IMR-90 (cell line): ENCODE results near the gene PTPN23. TPM values are rescaled to one million over a fixed set of nuclear protein-coding genes. Genes with fewer than 3 reads are reported as not detected.

Source experiments
- ATAC-seq: fragments of 200-7000 bp; cut with Tn5 transposase; 2 replicates; pipeline ENCODE4 v1.9.1; 2020; ENCODE audit warnings: low read depth, mild to moderate bottlenecking, moderate library complexity
- BruUV-seq: library from RNA; stranded (reverse); fragments of 400-500 nt; replicated peaks from 2 replicates; lab custom pipeline; 2021; lab: Mats Ljungman, UMichigan
- CTCF ChIA-PET: fragments of 300-600 bp; formaldehyde crosslinking; extraction: SDS; loops from one replicate; lab custom pipeline; 2021; ENCODE audit warnings: antibody characterized with exemption; lab: Yijun Ruan, JAX
- POLR2A ChIA-PET: fragments of 300-600 bp; sonication (Branson Sonifier 250); formaldehyde crosslinking; loops from one replicate; lab custom pipeline; 2022; ENCODE audit warnings: antibody characterized with exemption; ENCODE audit not compliant: unreplicated experiment; lab: Charles Lee
- DNase-seq: peaks from one replicate; pipeline ENCODE4 v3.0.0; 2013
- H2AFZ ChIP-seq: replicated peaks from 2 replicates; pipeline ENCODE3; 2013; ENCODE audit warnings: low read length, mild to moderate bottlenecking; ENCODE audit not compliant: poor library complexity
- H2AK5ac ChIP-seq: 2 replicates; pipeline ENCODE4 v1.6.1; 2013; ENCODE audit warnings: low read depth, low read length, inconsistent platforms
- H2AK9ac ChIP-seq: replicated peaks from 2 replicates; pipeline ENCODE3; 2013; ENCODE audit warnings: mild to moderate bottlenecking, low read depth, low read length, moderate library complexity; ENCODE audit not compliant: poor library complexity
- H2BK120ac ChIP-seq: 2 replicates; pipeline ENCODE4 v1.6.1; 2013; ENCODE audit warnings: low read depth, low read length, inconsistent platforms
- H2BK15ac ChIP-seq: 3 replicates; pipeline ENCODE4 v1.6.1; 2013; ENCODE audit warnings: low read depth, low read length, inconsistent platforms
- H2BK20ac ChIP-seq: 2 replicates; pipeline ENCODE4 v1.6.1; 2013; ENCODE audit warnings: low read depth, mild to moderate bottlenecking, inconsistent platforms, low read length, moderate library complexity
- H2BK5ac ChIP-seq: 2 replicates; pipeline ENCODE4 v1.6.1; 2013; ENCODE audit warnings: mild to moderate bottlenecking, low read depth, low read length, inconsistent platforms; ENCODE audit not compliant: poor library complexity, severe bottlenecking
- H3K14ac ChIP-seq: replicated peaks from 2 replicates; pipeline ENCODE4 v1.6.1; 2013; ENCODE audit warnings: low read depth, low read length, inconsistent platforms
- H3K18ac ChIP-seq: 2 replicates; pipeline ENCODE4 v1.6.1; 2013; ENCODE audit warnings: low read depth, low read length, control low read depth
- H3K23ac ChIP-seq: 2 replicates; pipeline ENCODE4 v1.6.1; 2013; ENCODE audit warnings: low read depth, low read length, inconsistent platforms
- H3K27ac ChIP-seq: 2 replicates; pipeline ENCODE4 v1.5.1; 2013; ENCODE audit warnings: mild to moderate bottlenecking, control low read depth, low read length; ENCODE audit not compliant: insufficient read depth
- H3K27me3 ChIP-seq: 2 replicates; pipeline ENCODE4 v1.6.1; 2013; ENCODE audit warnings: low read length; ENCODE audit not compliant: control insufficient read depth, insufficient read depth
- H3K36me3 ChIP-seq: 2 replicates; pipeline ENCODE4 v1.6.1; 2013; ENCODE audit warnings: low read length, mixed read lengths; ENCODE audit not compliant: control insufficient read depth, insufficient read depth
- H3K4ac ChIP-seq: 2 replicates; pipeline ENCODE4 v1.6.1; 2013; ENCODE audit warnings: low read depth, low read length, inconsistent platforms
- H3K4me1 ChIP-seq: 2 replicates; pipeline ENCODE4 v1.6.1; 2013; ENCODE audit warnings: low read length, mixed read lengths; ENCODE audit not compliant: control insufficient read depth, insufficient read depth
- H3K4me2 ChIP-seq: 2 replicates; pipeline ENCODE4 v1.6.1; 2013; ENCODE audit warnings: low read depth, mild to moderate bottlenecking, control low read depth, low read length, moderate library complexity
- H3K4me3 ChIP-seq: 2 replicates; pipeline ENCODE4 v1.5.1; 2013; ENCODE audit warnings: low read depth, mild to moderate bottlenecking, control low read depth, low read length, moderate library complexity; ENCODE audit not compliant: insufficient read depth
- H3K56ac ChIP-seq: 2 replicates; pipeline ENCODE4 v1.6.1; 2013; ENCODE audit warnings: low read length, inconsistent platforms; ENCODE audit not compliant: insufficient read depth; ENCODE audit errors: extremely low read depth
- H3K79me1 ChIP-seq, 2 experiments: 2 replicates each; pipeline ENCODE4 v1.6.1; 2013; ENCODE audit warnings: low read length in 2 of 2, inconsistent platforms in 1 of 2, low read depth in 1 of 2
- H3K9ac ChIP-seq: 2 replicates; pipeline ENCODE4 v1.6.1; 2013; ENCODE audit warnings: low read depth, low read length, control low read depth
- H3K9me1 ChIP-seq: 2 replicates; pipeline ENCODE4 v1.6.1; 2013; ENCODE audit warnings: low read length, inconsistent platforms; ENCODE audit not compliant: insufficient read depth
- H3K9me3 ChIP-seq: 2 replicates; pipeline ENCODE4 v1.6.1; 2013; ENCODE audit warnings: low read length; ENCODE audit not compliant: control insufficient read depth, insufficient read depth
- H4K20me1 ChIP-seq: 2 replicates; pipeline ENCODE4 v1.6.1; 2013; ENCODE audit warnings: low read length, inconsistent platforms; ENCODE audit not compliant: insufficient read depth
- H4K5ac ChIP-seq: 2 replicates; pipeline ENCODE4 v1.6.1; 2013; ENCODE audit warnings: mild to moderate bottlenecking, low read depth, low read length, control low read depth
- H4K8ac ChIP-seq, 2 experiments: 2 replicates each; pipeline ENCODE4 v1.6.1; 2013; ENCODE audit warnings: low read depth in 2 of 2, low read length in 2 of 2, control low read depth in 1 of 2, inconsistent platforms in 1 of 2
- H4K91ac ChIP-seq: 2 replicates; pipeline ENCODE4 v1.6.1; 2013; ENCODE audit warnings: low read depth, low read length, inconsistent platforms; ENCODE audit not compliant: insufficient read depth
- MAFK ChIP-seq: IDR thresholded peaks from 2 replicates; pipeline ENCODE4 v1.6.1; 2012; ENCODE audit warnings: low read depth, low read length, improper control_type of control experiment
- NFE2L2 ChIP-seq: fragments of 150-350 bp; IDR thresholded peaks from 2 replicates; pipeline ENCODE4 v1.6.1; 2016; ENCODE audit warnings: low read depth, mild to moderate bottlenecking, low read length
- RAD21 ChIP-seq: IDR thresholded peaks from 2 replicates; pipeline ENCODE4 v1.6.1; 2012; ENCODE audit warnings: low read length, improper control_type of control experiment
- WGBS, 2 experiments: methylation state at CpG; one replicate each; pipeline versions ENCODE4 v1.1.5 to v1.1.7; 2013; ENCODE audit warnings: missing lambda C conversion rate in 2 of 2; ENCODE audit not compliant: insufficient read length in 1 of 2; ENCODE audit errors: extremely low coverage in 2 of 2; 5-methylcytosine and 5-hydroxymethylcytosine counted together
- dilution Hi-C: fragments of 300-500 bp; cut with HindIII; formaldehyde crosslinking; loops from one replicate; pipeline ENCODE4 v1.14.3; 2018; ENCODE audit warnings: low sequenced_read_pairs; ENCODE audit not compliant: unreplicated experiment
- in situ Hi-C: fragments of 300-500 bp; cut with MboI; formaldehyde crosslinking; loops from 3 replicates; pipeline ENCODE4 v1.14.3; 2019; ENCODE audit warnings: low sequenced_read_pairs, inconsistent platforms, mixed read lengths
- intact Hi-C: fragments of 100-400 bp; cut with micrococcal nuclease; formaldehyde crosslinking; loops from 2 replicates; pipeline ENCODE4 v1.10.0; 2022
- polyA plus RNA-seq, 3 experiments: library from polyadenylated mRNA; depleted of rRNA; stranded (reverse); fragments of >200 nt; gene quantifications; 2 replicates each; pipeline ENCODE4 v1.2.3, GENCODE V29; 2012; ENCODE audit warnings: low replicate concordance in 1 of 3
- total RNA-seq: library from RNA; depleted of rRNA; stranded (reverse); fragments of >200 nt; gene quantifications from 2 replicates; pipeline ENCODE4 v1.2.3, GENCODE V29; 2012

The PTPN23 gene
- total and polyA plus RNA-seq, 2 of the 4 experiments (the other 2 are of a cell fraction) = 4.5 to 15.1 TPM

DNA sequence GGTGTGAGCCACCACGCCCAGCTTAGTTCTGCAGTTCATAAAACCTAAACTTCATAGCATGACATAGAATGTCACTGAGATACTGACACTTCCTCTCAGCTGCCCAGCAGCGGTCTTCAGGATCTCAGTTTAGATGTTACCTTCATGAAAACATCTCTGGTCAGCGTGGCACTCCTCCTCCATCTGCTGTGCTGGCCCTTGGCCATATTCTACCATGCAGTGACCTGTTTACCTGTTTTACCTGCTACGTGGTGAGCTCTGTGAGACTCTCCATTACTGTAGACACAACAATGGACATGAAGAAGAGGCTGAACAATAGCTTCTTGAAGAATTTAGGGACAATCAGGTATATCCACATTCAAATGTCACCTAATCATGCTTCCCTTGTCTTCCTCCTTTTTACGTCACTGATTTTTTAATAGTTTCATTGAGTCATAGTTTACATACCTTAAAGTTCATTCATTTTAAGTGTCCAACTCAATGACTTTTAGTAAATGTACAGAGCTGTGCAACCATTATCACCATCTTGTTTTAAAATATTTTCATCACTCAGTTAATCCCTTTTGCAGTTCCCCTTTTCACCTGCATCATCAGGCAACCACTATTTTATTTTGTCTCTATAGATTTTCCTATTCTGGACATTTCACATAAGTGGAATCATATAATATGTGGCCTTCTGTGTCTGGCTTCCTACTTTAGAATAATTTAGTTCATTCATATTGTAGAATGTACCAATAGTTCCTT, 32.2 kb upstream of the PTPN23 start:
- DNase-seq (no peak), ATAC-seq (no peak)
- Histone ChIP-seq H2BK120ac (no peak overlapping the region), H3K23ac (no peak overlapping the region), H3K18ac (no peak overlapping the region; the same call in 1 of the 2 replicates), H2BK5ac (no peak overlapping the region), H4K91ac (no peak overlapping the region), H2AFZ (no peak overlapping the region), H2BK15ac (no peak overlapping the region), H3K4ac (no peak overlapping the region), H4K5ac (no peak overlapping the region), H3K56ac (no peak overlapping the region), H3K27me3 (no peaks in the 10 kb centered on the region), H3K9me3 (no peaks in the 10 kb centered on the region), H2AK9ac (no peak overlapping the region), H3K4me2 (no peak overlapping the region), H3K4me1 (peaks cover 13% of the 10 kb centered on the region), H3K9ac (no peak overlapping the region), H2AK5ac (peak overlapping the region; percentile 32; the same call in 1 of the 2 replicates), H3K36me3 (peaks cover 16% of the 10 kb centered on the region; the same call in 1 of the 2 replicates), H3K4me3 (no peak overlapping the region), H3K27ac (no peak overlapping the region), H4K20me1 (peaks cover 13% of the 10 kb centered on the region), H4K8ac (no peak overlapping the region), H2BK20ac (no peak overlapping the region), H3K14ac (no peak overlapping the region), H3K79me1 (peaks cover 0 to 7% of the 10 kb centered on the region in 2 experiments; a peak in 3 of 4 replicates), H3K9me1 (peaks cover 13% of the 10 kb centered on the region)
- dilution Hi-C loops (no loop called here), intact Hi-C loops (no loop called here), in situ Hi-C loops (no loop called here)
- TF ChIP-seq NFE2L2 (no peak), MAFK (no peak), RAD21 (no peak)
- 94% methylated on average over 2 of the region's 5 CpGs; no CpG with 5 or more reads in 1 of the 2 experiments for WGBS, 2 experiments
- ChIA-PET CTCF (no interaction called here), POLR2A (no interaction called here)
- no TSS peak for BruUV-seq
